ENCODE results near the gene GJD3. TPM values are rescaled to one million over a fixed set of nuclear protein-coding genes. Genes with fewer than 3 reads are reported as not detected.
A peak's percentile ranks its signal among the peaks of the same experiment; 100 is the strongest.

Gene GJD3
- total RNA-seq, 3 donors from 2014 or later (not counting 1 experiment from before 2014, with no cell fraction given): not detected

- Mint-ChIP-seq H3K27ac (no peak overlapping the region), H3K4me1 (peaks cover 9 to 26% of the 10 kb centered on the region in 2 donors), H3K27me3 (ENCODE audit: low read depth in 2 of 2) (peaks cover 7 to 20% of the 10 kb centered on the region in 2 donors), H3K36me3 (no peaks in the 10 kb centered on the region), H3K4me3 (peak overlapping the region; percentile 85), H3K9me3 (no peaks in the 10 kb centered on the region)
- H3K4me1 ChIP-seq (ENCODE audit: control insufficient read depth, insufficient read depth, low read length): peaks cover 19% of the 10 kb centered on the region
- no peaks in the 10 kb centered on the region for H3K9me3 ChIP-seq (ENCODE audit: control insufficient read depth, insufficient read depth, low read length)
- peaks cover 10% of the 10 kb centered on the region for H3K27me3 ChIP-seq (ENCODE audit: control insufficient read depth, insufficient read depth, low read length)
- no peaks in the 10 kb centered on the region for H3K36me3 ChIP-seq (ENCODE audit: control insufficient read depth, insufficient read depth, low read length)
- intact Hi-C loops (cut with micrococcal nuclease): no loop called here
- peak overlapping the region; percentile 27 for H3K4me3 ChIP-seq (ENCODE audit: low read length)
- TF ChIP-seq, protein P1, sequence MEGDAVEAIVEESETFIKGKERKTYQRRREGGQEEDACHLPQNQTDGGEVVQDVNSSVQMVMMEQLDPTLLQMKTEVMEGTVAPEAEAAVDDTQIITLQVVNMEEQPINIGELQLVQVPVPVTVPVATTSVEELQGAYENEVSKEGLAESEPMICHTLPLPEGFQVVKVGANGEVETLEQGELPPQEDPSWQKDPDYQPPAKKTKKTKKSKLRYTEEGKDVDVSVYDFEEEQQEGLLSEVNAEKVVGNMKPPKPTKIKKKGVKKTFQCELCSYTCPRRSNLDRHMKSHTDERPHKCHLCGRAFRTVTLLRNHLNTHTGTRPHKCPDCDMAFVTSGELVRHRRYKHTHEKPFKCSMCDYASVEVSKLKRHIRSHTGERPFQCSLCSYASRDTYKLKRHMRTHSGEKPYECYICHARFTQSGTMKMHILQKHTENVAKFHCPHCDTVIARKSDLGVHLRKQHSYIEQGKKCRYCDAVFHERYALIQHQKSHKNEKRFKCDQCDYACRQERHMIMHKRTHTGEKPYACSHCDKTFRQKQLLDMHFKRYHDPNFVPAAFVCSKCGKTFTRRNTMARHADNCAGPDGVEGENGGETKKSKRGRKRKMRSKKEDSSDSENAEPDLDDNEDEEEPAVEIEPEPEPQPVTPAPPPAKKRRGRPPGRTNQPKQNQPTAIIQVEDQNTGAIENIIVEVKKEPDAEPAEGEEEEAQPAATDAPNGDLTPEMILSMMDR (IDR thresholded peaks at IDR 0.05): no peak
- whole genome bisulfite sequencing (ENCODE audit: insufficient coverage): 6% methylated on average over 91 of the region's 91 CpGs
- no peak overlapping the region for H3K27ac ChIP-seq (ENCODE audit: low read length)
- ATAC-seq (peak; percentile 9 to 43 (median 28)), DNase-seq (peak in 1 of 2 donors; percentile 58)
Measured at GRCh38 chr17:40363111-40363827, 1.3 kb downstream of the GJD3 start.

DNA sequence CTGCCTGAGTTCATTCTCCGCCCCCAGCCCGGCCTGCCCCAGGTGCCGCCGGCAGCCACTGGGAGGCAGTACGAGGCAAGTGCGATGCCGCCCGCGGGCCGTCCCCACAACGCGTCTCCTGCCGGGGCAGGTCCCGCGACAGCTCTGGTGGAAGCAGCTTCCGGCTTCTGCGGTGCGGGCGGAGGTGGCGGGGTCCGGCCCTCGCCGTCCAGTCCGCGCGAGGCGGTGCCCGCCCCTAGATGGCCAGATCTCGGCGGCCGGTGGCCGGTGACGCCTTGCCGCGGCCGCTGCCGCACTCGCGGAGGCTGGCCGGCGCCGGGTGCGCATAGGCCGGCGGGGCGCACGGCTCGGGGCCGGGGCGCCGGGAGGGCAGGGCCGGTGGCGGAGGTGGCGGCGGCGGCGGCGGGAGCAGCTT, 1.8 kb downstream of the GJD3 start:
- no peaks in the 10 kb centered on the region for H3K9me3 Mint-ChIP-seq
- Histone ChIP-seq H3K4me3 (ENCODE audit: low read length) (peak overlapping the region; percentile 27), H3K27me3 (ENCODE audit: control insufficient read depth, insufficient read depth, low read length) (peaks cover 10% of the 10 kb centered on the region), H3K36me3 (ENCODE audit: control insufficient read depth, insufficient read depth, low read length) (no peaks in the 10 kb centered on the region), H3K4me1 (ENCODE audit: control insufficient read depth, insufficient read depth, low read length) (peaks cover 19% of the 10 kb centered on the region), H3K27ac (ENCODE audit: low read length) (no peak overlapping the region), H3K9me3 (ENCODE audit: control insufficient read depth, insufficient read depth, low read length) (no peaks in the 10 kb centered on the region)
- peaks cover 9 to 30% of the 10 kb centered on the region in 2 donors for H3K4me1 Mint-ChIP-seq
- peak; percentile 61 to 83 for DNase-seq
- peak; percentile 76 to 81 (median 80) for ATAC-seq
- TF ChIP-seq, protein P1 (IDR thresholded peaks at IDR 0.05): peak; percentile 42
- H3K27ac Mint-ChIP-seq: no peak overlapping the region
- peak overlapping the region; percentile 62 for H3K4me3 Mint-ChIP-seq
- H3K36me3 Mint-ChIP-seq: no peaks in the 10 kb centered on the region
- H3K27me3 Mint-ChIP-seq (ENCODE audit: low read depth in 2 of 2): peaks cover 7 to 20% of the 10 kb centered on the region in 2 donors
- under 1% methylated on average over 58 of the region's 58 CpGs for WGBS (ENCODE audit: insufficient coverage)
- intact Hi-C loops (cut with micrococcal nuclease): no loop called here

GRCh38 chr17:40361925-40362695, 2.4 kb downstream of the GJD3 start:
- H3K27me3 ChIP-seq (ENCODE audit: control insufficient read depth, insufficient read depth, low read length): peaks cover 10% of the 10 kb centered on the region
- H3K27ac ChIP-seq (ENCODE audit: low read length): no peak overlapping the region
- WGBS (ENCODE audit: insufficient coverage): 70% methylated on average over 21 of the region's 24 CpGs
- Mint-ChIP-seq H3K27ac (no peak overlapping the region), H3K36me3 (no peaks in the 10 kb centered on the region), H3K27me3 (ENCODE audit: low read depth in 2 of 2) (peaks cover 7 to 20% of the 10 kb centered on the region in 2 donors), H3K4me1 (peaks cover 9 to 30% of the 10 kb centered on the region in 2 donors), H3K4me3 (peak overlapping the region; percentile 62), H3K9me3 (no peaks in the 10 kb centered on the region)
- ATAC-seq: peak in 1 of 3 donors; percentile 2
- no peak overlapping the region for H3K4me3 ChIP-seq (ENCODE audit: low read length)
- no peak for DNase-seq
- no peaks in the 10 kb centered on the region for H3K9me3 ChIP-seq (ENCODE audit: control insufficient read depth, insufficient read depth, low read length)
- intact Hi-C loops (cut with micrococcal nuclease): no loop called here
- no peaks in the 10 kb centered on the region for H3K36me3 ChIP-seq (ENCODE audit: control insufficient read depth, insufficient read depth, low read length)
- peaks cover 19% of the 10 kb centered on the region for H3K4me1 ChIP-seq (ENCODE audit: control insufficient read depth, insufficient read depth, low read length)
- TF ChIP-seq, protein P1 (IDR thresholded peaks at IDR 0.05): no peak

All from natural killer cell (primary cell).